ENCODE data around the gene NXN. TPM values are rescaled to one million over a fixed set of nuclear protein-coding genes. Genes with fewer than 3 reads are reported as not detected.

Gene NXN
- total RNA-seq, 1 experiment from 2014 or later, result not detected

- no peaks in the 10 kb centered on the region for H3K9me3 ChIP-seq (ENCODE audit: low read length)
- H3K27ac ChIP-seq (ENCODE audit: low read length), result no peak overlapping the region
- no peak for DNase-seq
- H3K4me3 ChIP-seq (ENCODE audit: low read length), result no peak overlapping the region
- H3K4me2 ChIP-seq (ENCODE audit: low read depth, low read length, poor library complexity, severe bottlenecking), result no peak overlapping the region
- no peaks in the 10 kb centered on the region for H3K36me3 ChIP-seq (ENCODE audit: insufficient read depth, low read length)
- no peaks in the 10 kb centered on the region for H3K79me2 ChIP-seq (ENCODE audit: low read length)
- H3K27me3 ChIP-seq (ENCODE audit: low read length), result no peaks in the 10 kb centered on the region
- no peaks in the 10 kb centered on the region for H4K20me1 ChIP-seq (ENCODE audit: insufficient read depth, low read depth, low read length)
- H3K9me2 ChIP-seq (replicated peaks; ENCODE audit: insufficient read depth, low read length), result no peaks in the 10 kb centered on the region
- H3K4me1 ChIP-seq (ENCODE audit: low read length), result no peaks in the 10 kb centered on the region
- H2AFZ ChIP-seq (ENCODE audit: low read length), result no peak overlapping the region
- H3K9ac ChIP-seq (ENCODE audit: low read length), result no peak overlapping the region
Observed at GRCh38 chr17:1019451-1019850, 39.9 kb upstream of the NXN start.

GRCh38 chr17:1018547-1018946 lies 39.0 kb upstream of the NXN start:
- Histone ChIP-seq H4K20me1 (ENCODE audit: insufficient read depth, low read depth, low read length) (no peaks in the 10 kb centered on the region), H2AFZ (ENCODE audit: low read length) (no peak overlapping the region), H3K4me3 (ENCODE audit: low read length) (no peak overlapping the region), H3K9ac (ENCODE audit: low read length) (no peak overlapping the region), H3K9me3 (ENCODE audit: low read length) (no peaks in the 10 kb centered on the region), H3K79me2 (ENCODE audit: low read length) (no peaks in the 10 kb centered on the region), H3K27me3 (ENCODE audit: low read length) (no peaks in the 10 kb centered on the region), H3K4me1 (ENCODE audit: low read length) (no peaks in the 10 kb centered on the region), H3K27ac (ENCODE audit: low read length) (no peak overlapping the region), H3K36me3 (ENCODE audit: insufficient read depth, low read length) (no peaks in the 10 kb centered on the region), H3K4me2 (ENCODE audit: low read depth, low read length, poor library complexity, severe bottlenecking) (no peak overlapping the region), H3K9me2 (replicated peaks; ENCODE audit: insufficient read depth, low read length) (no peaks in the 10 kb centered on the region)
- DNase-seq, result no peak

- no peak overlapping the region for H3K27ac ChIP-seq (ENCODE audit: low read length)
- DNase-seq, result no peak
- H2AFZ ChIP-seq (ENCODE audit: low read length), result no peak overlapping the region
- no peaks in the 10 kb centered on the region for H4K20me1 ChIP-seq (ENCODE audit: insufficient read depth, low read depth, low read length)
- H3K4me3 ChIP-seq (ENCODE audit: low read length), result no peak overlapping the region
- no peaks in the 10 kb centered on the region for H3K27me3 ChIP-seq (ENCODE audit: low read length)
- no peaks in the 10 kb centered on the region for H3K4me1 ChIP-seq (ENCODE audit: low read length)
- H3K9me2 ChIP-seq (replicated peaks; ENCODE audit: insufficient read depth, low read length), result no peaks in the 10 kb centered on the region
- H3K9ac ChIP-seq (ENCODE audit: low read length), result no peak overlapping the region
- no peaks in the 10 kb centered on the region for H3K79me2 ChIP-seq (ENCODE audit: low read length)
- H3K36me3 ChIP-seq (ENCODE audit: insufficient read depth, low read length), result no peaks in the 10 kb centered on the region
- H3K4me2 ChIP-seq (ENCODE audit: low read depth, low read length, poor library complexity, severe bottlenecking), result no peak overlapping the region
- no peaks in the 10 kb centered on the region for H3K9me3 ChIP-seq (ENCODE audit: low read length)
Observed at GRCh38 chr17:1013729-1014090, 34.1 kb upstream of the NXN start.

- Histone ChIP-seq H2AFZ (ENCODE audit: low read length) (no peak overlapping the region), H3K4me2 (ENCODE audit: low read depth, low read length, poor library complexity, severe bottlenecking) (no peak overlapping the region), H3K4me3 (ENCODE audit: low read length) (no peak overlapping the region), H4K20me1 (ENCODE audit: insufficient read depth, low read depth, low read length) (no peaks in the 10 kb centered on the region), H3K36me3 (ENCODE audit: insufficient read depth, low read length) (0 out of 2 replicates have a peak, but pooled peaks cover 3% of the 10 kb centered on the region), H3K9ac (ENCODE audit: low read length) (no peak overlapping the region), H3K9me3 (ENCODE audit: low read length) (no peaks in the 10 kb centered on the region), H3K27me3 (ENCODE audit: low read length) (no peaks in the 10 kb centered on the region), H3K4me1 (ENCODE audit: low read length) (no peaks in the 10 kb centered on the region), H3K27ac (ENCODE audit: low read length) (no peak overlapping the region), H3K79me2 (ENCODE audit: low read length) (no peaks in the 10 kb centered on the region), H3K9me2 (replicated peaks; ENCODE audit: insufficient read depth, low read length) (no peaks in the 10 kb centered on the region)
- no peak for DNase-seq
Observed at GRCh38 chr17:1012823-1013728, 33.5 kb upstream of the NXN start.

GRCh38 chr17:1011760-1012735 lies 32.5 kb upstream of the NXN start:
- Histone ChIP-seq H3K27me3 (ENCODE audit: low read length) (no peaks in the 10 kb centered on the region), H3K4me2 (ENCODE audit: low read depth, low read length, poor library complexity, severe bottlenecking) (no peak overlapping the region), H3K79me2 (ENCODE audit: low read length) (no peaks in the 10 kb centered on the region), H3K9me3 (ENCODE audit: low read length) (no peaks in the 10 kb centered on the region), H3K27ac (ENCODE audit: low read length) (no peak overlapping the region), H3K9me2 (replicated peaks; ENCODE audit: insufficient read depth, low read length) (no peaks in the 10 kb centered on the region), H3K4me3 (ENCODE audit: low read length) (no peak overlapping the region), H3K9ac (ENCODE audit: low read length) (no peak overlapping the region), H3K36me3 (ENCODE audit: insufficient read depth, low read length) (0 out of 2 replicates have a peak, but pooled peaks cover 5% of the 10 kb centered on the region), H4K20me1 (ENCODE audit: insufficient read depth, low read depth, low read length) (no peaks in the 10 kb centered on the region), H2AFZ (ENCODE audit: low read length) (no peak overlapping the region), H3K4me1 (ENCODE audit: low read length) (no peaks in the 10 kb centered on the region)
- DNase-seq, result no peak

GRCh38 chr17:1011138-1011537 lies 31.6 kb upstream of the NXN start:
- Histone ChIP-seq H3K9me3 (ENCODE audit: low read length) (no peaks in the 10 kb centered on the region), H3K27me3 (ENCODE audit: low read length) (no peaks in the 10 kb centered on the region), H3K9ac (ENCODE audit: low read length) (no peak overlapping the region), H3K36me3 (ENCODE audit: insufficient read depth, low read length) (0 out of 2 replicates have a peak, but pooled peaks cover 5% of the 10 kb centered on the region), H3K4me2 (ENCODE audit: low read depth, low read length, poor library complexity, severe bottlenecking) (no peak overlapping the region), H3K27ac (ENCODE audit: low read length) (no peak overlapping the region), H4K20me1 (ENCODE audit: insufficient read depth, low read depth, low read length) (no peaks in the 10 kb centered on the region), H2AFZ (ENCODE audit: low read length) (no peak overlapping the region), H3K4me3 (ENCODE audit: low read length) (no peak overlapping the region), H3K79me2 (ENCODE audit: low read length) (no peaks in the 10 kb centered on the region), H3K9me2 (replicated peaks; ENCODE audit: insufficient read depth, low read length) (no peaks in the 10 kb centered on the region), H3K4me1 (ENCODE audit: low read length) (no peaks in the 10 kb centered on the region)
- DNase-seq, result no peak

- H3K4me1 ChIP-seq (ENCODE audit: low read length), result no peaks in the 10 kb centered on the region
- H3K27ac ChIP-seq (ENCODE audit: low read length), result no peak overlapping the region
- no peak overlapping the region for H3K4me2 ChIP-seq (ENCODE audit: low read depth, low read length, poor library complexity, severe bottlenecking)
- H3K27me3 ChIP-seq (ENCODE audit: low read length), result no peaks in the 10 kb centered on the region
- no peaks in the 10 kb centered on the region for H4K20me1 ChIP-seq (ENCODE audit: insufficient read depth, low read depth, low read length)
- 0 out of 2 replicates have a peak, but pooled peaks cover 5% of the 10 kb centered on the region for H3K36me3 ChIP-seq (ENCODE audit: insufficient read depth, low read length)
- H3K4me3 ChIP-seq (ENCODE audit: low read length), result no peak overlapping the region
- DNase-seq, result no peak
- no peak overlapping the region for H3K9ac ChIP-seq (ENCODE audit: low read length)
- H3K79me2 ChIP-seq (ENCODE audit: low read length), result no peaks in the 10 kb centered on the region
- no peaks in the 10 kb centered on the region for H3K9me2 ChIP-seq (replicated peaks; ENCODE audit: insufficient read depth, low read length)
- H2AFZ ChIP-seq (ENCODE audit: low read length), result no peak overlapping the region
- no peaks in the 10 kb centered on the region for H3K9me3 ChIP-seq (ENCODE audit: low read length)
Observed at GRCh38 chr17:1010586-1010985, 31.0 kb upstream of the NXN start.

GRCh38 chr17:1010086-1010450 lies 30.5 kb upstream of the NXN start:
- no peak for DNase-seq
- H2AFZ ChIP-seq (ENCODE audit: low read length), result no peak overlapping the region
- H3K4me2 ChIP-seq (ENCODE audit: low read depth, low read length, poor library complexity, severe bottlenecking), result no peak overlapping the region
- no peaks in the 10 kb centered on the region for H3K27me3 ChIP-seq (ENCODE audit: low read length)
- no peak overlapping the region for H3K4me3 ChIP-seq (ENCODE audit: low read length)
- no peaks in the 10 kb centered on the region for H3K4me1 ChIP-seq (ENCODE audit: low read length)
- no peak overlapping the region for H3K27ac ChIP-seq (ENCODE audit: low read length)
- 0 out of 2 replicates have a peak, but pooled peaks cover 5% of the 10 kb centered on the region for H3K36me3 ChIP-seq (ENCODE audit: insufficient read depth, low read length)
- no peaks in the 10 kb centered on the region for H3K9me3 ChIP-seq (ENCODE audit: low read length)
- H3K9me2 ChIP-seq (replicated peaks; ENCODE audit: insufficient read depth, low read length), result no peaks in the 10 kb centered on the region
- H3K79me2 ChIP-seq (ENCODE audit: low read length), result no peaks in the 10 kb centered on the region
- no peak overlapping the region for H3K9ac ChIP-seq (ENCODE audit: low read length)
- no peaks in the 10 kb centered on the region for H4K20me1 ChIP-seq (ENCODE audit: insufficient read depth, low read depth, low read length)
